Activated CD4-positive, alpha-beta T cell treated with anti-CD3 and anti-CD28 coated beads, Interleukin-2, amount 50 U/mL, for 4 hours (primary cell): ENCODE results near the gene ENG.

ENCODE experiments used
- DNase-seq, 2 experiments: peaks; one replicate each; pipeline ENCODE4 v3.0.0-alpha.2; 2020

The ENG gene

GRCh38 chr9:127812936-127813675 is 41.4 kb downstream of the ENG start:
- DNase-seq = no peak

GRCh38 chr9:127812011-127812410 is 42.4 kb downstream of the ENG start:
- no peak for DNase-seq

GRCh38 chr9:127810378-127811187 is 43.9 kb downstream of the ENG start:
- DNase-seq = no peak

- DNase-seq = no peak
Observed at GRCh38 chr9:127809540-127810377, 44.7 kb downstream of the ENG start.

- no peak for DNase-seq
Observed at GRCh38 chr9:127809002-127809539, 45.4 kb downstream of the ENG start.

GRCh38 chr9:127808347-127809001 is 46.0 kb downstream of the ENG start:
- DNase-seq = no peak

GRCh38 chr9:127806871-127807270 is 47.6 kb downstream of the ENG start:
- DNase-seq = no peak

- DNase-seq = no peak
Observed at GRCh38 chr9:127805620-127806019, 48.8 kb downstream of the ENG start.

GRCh38 chr9:127803507-127804352 is 50.7 kb downstream of the ENG start:
- DNase-seq = peak in 1 of 2 experiments; percentile 25

GRCh38 chr9:127802576-127803443 is 51.6 kb downstream of the ENG start, which contains the start of gene FPGS:
TSS of gene FPGS (plus strand) at chr9:127802882. CDS start at chr9:127802925, 43 bp downstream.
- peak; percentile 70 to 73 for DNase-seq

- DNase-seq = no peak
Observed at GRCh38 chr9:127801955-127802575, 52.4 kb downstream of the ENG start.

GRCh38 chr9:127796852-127797370 is 57.5 kb downstream of the ENG start:
- DNase-seq = no peak

- DNase-seq = no peak
Observed at GRCh38 chr9:127796225-127796813, 58.1 kb downstream of the ENG start.

- DNase-seq = no peak
Observed at GRCh38 chr9:127794001-127794791, 60.3 kb downstream of the ENG start.

GRCh38 chr9:127793093-127793708 is 61.3 kb downstream of the ENG start:
- DNase-seq = no peak

GRCh38 chr9:127792417-127793031 is 61.9 kb downstream of the ENG start:
- no peak for DNase-seq

- DNase-seq = no peak
Observed at GRCh38 chr9:127791085-127791484, 63.4 kb downstream of the ENG start.
